Omental fat pad (tissue), 4 donors: ENCODE results near the gene PSENEN. TPM values are rescaled to one million over a fixed set of nuclear protein-coding genes. Genes with fewer than 3 reads are reported as not detected.

ENCODE experiments used
- ATAC-seq: fragments of 150-250 bp; one replicate; pipeline ENCODE4 v1.9.1; 2016; ENCODE audit warnings: mild to moderate bottlenecking, moderate library complexity; ENCODE audit not compliant: low FRiP score
- DNase-seq: peaks from one replicate; pipeline ENCODE4 v3.0.0-alpha.2; 2019; ENCODE audit warnings: low spot score
- CTCF ChIP-seq, 3 donors: fragments of 450-650 bp; IDR thresholded peaks; one replicate each; pipeline ENCODE4 v1.5.1; 2016 to 2017; ENCODE audit warnings: antibody characterized with exemption in 3 of 3, mild to moderate bottlenecking in 3 of 3, moderate library complexity in 2 of 3
- total RNA-seq, 4 donors: library from RNA; depleted of rRNA; stranded (reverse); fragments of >200 nt; gene quantifications; one replicate each; pipeline ENCODE4 v1.1.0, GENCODE V29; 2016

PSENEN gene
- total RNA-seq, 4 donors from 2014 or later = 28.1 to 58.6 (median 37.9) TPM

- peak; percentile 89 for ATAC-seq
- no peak for TF ChIP-seq CTCF (IDR thresholded peaks at IDR 0.05)
- peak; percentile 94 for DNase-seq
Measured at GRCh38 chr19:35757749-35758608, 12.5 kb downstream of the PSENEN start, which contains the start of gene PROSER3. Gene PROSER3 (plus strand): TSS chr19:35758176. CDS start chr19:35758216, 40 bp downstream.

GRCh38 chr19:35759697-35760096 lies 14.2 kb downstream of the PSENEN start:
- DNase-seq = no peak
- no peak for TF ChIP-seq CTCF (IDR thresholded peaks at IDR 0.05)

GRCh38 chr19:35760711-35761349 lies 15.4 kb downstream of the PSENEN start:
- no peak for DNase-seq
- TF ChIP-seq CTCF (IDR thresholded peaks at IDR 0.05) = no peak
- no peak for ATAC-seq

More at GRCh38 chr19:35759697-35760096, 14.2 kb downstream of the PSENEN start:
- ATAC-seq = no peak

GRCh38 chr19:35764432-35765315 lies 19.2 kb downstream of the PSENEN start:
- ATAC-seq = no peak
- TF ChIP-seq CTCF (IDR thresholded peaks at IDR 0.05) = no peak

GRCh38 chr19:35766571-35767104 lies 21.2 kb downstream of the PSENEN start:
- no peak for TF ChIP-seq CTCF (IDR thresholded peaks at IDR 0.05)
- DNase-seq = no peak
- no peak for ATAC-seq

More at GRCh38 chr19:35764432-35765315, 19.2 kb downstream of the PSENEN start:
- DNase-seq = no peak

GRCh38 chr19:35767288-35768081 lies 22.0 kb downstream of the PSENEN start:
- TF ChIP-seq CTCF (IDR thresholded peaks at IDR 0.05) = no peak
- peak; percentile 21 for ATAC-seq
- DNase-seq = no peak
